HG03060 (cell line): ENCODE data around the gene COMP.

Experiments used
- ATAC-seq: cut with Tn5 transposase; IDR thresholded peaks from one replicate; pipeline ENCODE4 v1.9.1; 2021; ENCODE audit warnings: low read depth, moderate number of reproducible peaks; ENCODE audit not compliant: unreplicated experiment

COMP gene

DNA sequence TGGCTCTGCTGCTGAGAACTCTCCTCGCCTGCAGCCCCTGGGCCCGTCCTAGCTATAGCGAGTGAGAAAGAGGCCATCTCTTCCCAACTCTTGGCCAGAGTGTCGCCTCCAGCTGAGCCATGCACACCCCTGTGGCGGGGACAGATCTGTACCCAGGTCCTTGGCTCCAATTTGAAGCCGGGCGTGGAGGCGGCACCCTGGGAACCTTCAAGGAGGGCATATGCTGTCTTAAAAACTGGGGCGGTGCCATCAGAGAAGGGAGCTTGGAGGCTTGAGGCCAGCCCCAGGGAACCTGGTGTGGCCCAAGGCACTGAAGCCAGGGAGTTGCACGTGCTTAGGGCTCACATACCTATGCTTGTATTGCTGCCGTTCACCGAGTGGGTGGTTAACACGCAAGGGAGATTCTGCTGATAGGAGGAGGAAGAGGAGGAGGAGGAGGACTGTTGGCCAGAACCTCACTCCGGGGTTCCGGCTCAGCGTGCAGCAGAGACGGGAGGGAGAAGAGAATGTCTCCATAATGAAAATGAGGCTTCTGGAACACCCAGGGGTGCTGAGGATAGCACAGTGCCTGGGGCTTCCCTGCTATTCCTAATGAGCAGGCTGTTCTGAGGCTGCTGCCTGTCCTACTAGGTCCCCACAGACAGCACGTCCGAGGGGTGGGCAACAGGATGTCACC lies 40.7 kb downstream of the COMP start:
- ATAC-seq = no peak

- ATAC-seq = no peak
Measured at GRCh38 chr19:18749362-18750231, 41.5 kb downstream of the COMP start.

DNA sequence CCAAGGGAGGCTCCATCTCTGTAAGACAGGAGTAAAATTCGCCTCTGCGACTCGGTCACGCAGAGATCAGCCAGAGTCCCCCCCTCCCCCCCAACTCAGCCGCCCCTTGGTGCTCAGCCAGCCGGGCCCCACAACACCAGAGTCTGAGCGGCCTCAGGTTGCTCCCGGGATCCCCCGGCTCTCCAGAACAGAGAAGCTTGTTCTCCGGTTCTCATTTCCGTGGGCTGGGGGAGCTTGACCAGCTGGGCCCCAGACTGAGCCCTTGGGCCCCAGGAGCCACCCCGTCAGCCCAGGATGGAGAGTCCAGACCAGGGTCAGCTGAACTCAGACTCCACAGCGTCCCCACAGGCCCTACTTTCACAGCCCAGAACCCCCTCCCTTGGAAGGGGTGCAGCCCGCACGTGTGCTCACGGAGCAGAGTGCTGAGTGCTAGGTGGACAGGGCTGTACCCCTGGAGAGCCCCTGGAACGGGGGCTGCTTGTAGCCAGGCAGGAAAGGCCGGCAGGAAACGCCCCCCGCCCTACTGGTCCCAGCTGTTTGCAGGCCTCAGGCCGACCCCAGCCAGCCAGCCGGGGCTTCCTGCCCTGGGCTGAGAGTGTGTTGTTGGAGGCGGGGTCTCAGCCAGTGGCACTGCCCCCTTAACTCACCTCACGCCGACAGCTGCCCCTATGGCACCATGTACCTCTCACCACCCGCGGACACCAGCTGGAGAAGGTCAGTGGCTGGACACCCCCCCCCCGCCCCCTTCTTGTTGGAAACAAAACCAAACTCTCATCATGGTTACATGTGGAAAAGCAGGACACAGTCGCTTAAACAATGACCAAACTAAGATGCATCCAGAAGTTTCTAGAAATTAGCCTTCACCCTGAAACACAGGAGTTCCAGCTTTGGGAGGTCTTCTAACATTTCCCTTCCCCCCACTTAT lies 44.4 kb downstream of the COMP start:
- no peak for ATAC-seq

GRCh38 chr19:18745931-18746330 lies 45.2 kb downstream of the COMP start:
- ATAC-seq = no peak

DNA sequence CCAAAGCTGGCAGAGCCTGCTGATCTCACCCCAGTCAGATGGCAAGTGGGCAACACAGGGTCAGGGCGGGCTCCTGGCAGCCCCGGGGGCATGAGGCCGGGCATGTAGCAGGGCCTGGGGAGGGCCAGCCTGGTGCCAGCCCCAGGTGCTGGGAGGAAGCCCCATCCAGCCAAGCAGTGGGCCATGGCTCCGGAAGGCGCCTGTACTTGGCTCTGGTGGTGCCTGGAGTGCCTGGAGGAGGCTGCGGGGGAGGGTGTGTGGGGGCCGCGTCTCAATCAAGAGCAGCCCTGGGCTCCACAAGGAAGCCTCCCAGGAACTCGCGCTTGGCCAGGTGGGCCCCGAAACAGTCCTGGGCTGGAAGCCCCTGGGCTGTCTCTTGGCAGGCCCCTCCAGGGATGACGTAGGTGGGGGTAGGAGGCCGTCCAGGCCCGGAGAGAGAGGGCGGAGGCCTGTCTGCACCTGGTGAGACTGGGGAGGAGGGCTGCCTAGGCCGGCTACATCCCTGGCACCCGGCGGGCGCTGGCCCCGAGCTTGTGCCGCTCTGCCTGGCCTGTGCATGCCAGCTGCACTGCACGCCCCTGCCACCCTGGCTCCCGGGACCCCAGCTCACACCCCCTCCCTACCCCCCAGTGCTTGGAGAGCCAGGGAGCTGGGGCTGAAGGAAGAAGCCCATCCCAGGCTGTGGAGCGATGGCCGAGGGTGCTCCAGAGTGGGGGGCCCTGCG lies 45.9 kb downstream of the COMP start:
- ATAC-seq = no peak

DNA sequence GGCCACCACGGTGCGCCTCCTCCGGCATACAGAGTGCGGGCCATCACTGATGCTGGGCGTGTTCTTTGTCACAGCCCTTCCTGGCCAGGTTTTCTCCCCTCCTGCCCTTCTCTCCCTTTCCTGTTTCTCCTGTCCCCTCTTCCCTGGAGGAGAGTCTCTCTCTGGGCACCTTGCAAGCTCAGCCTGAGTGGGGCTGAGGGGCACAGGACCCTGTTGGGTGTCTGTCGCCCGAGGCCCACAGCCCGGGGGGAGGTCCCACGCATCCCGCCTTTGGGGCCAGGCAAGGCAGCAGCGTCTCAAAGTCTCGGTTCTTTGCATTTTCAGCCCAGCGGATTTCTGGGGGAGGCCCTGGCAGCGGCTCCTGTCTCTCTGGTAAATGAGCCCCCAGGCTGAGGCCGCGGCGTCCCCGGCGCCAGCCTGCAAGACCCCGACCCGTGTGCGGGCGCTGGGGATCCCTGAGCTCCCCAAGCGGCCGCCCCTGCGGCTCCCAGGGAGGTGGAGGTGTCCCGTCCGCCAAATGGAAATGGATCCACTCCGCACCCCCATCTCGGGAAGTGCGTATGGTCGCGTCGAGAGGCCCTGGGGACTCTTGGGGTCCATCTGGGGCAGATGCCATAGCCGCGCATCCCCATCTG lies 47.2 kb downstream of the COMP start:
- ATAC-seq = no peak

- no peak for ATAC-seq
Measured at GRCh38 chr19:18742838-18743783, 48.0 kb downstream of the COMP start.

DNA sequence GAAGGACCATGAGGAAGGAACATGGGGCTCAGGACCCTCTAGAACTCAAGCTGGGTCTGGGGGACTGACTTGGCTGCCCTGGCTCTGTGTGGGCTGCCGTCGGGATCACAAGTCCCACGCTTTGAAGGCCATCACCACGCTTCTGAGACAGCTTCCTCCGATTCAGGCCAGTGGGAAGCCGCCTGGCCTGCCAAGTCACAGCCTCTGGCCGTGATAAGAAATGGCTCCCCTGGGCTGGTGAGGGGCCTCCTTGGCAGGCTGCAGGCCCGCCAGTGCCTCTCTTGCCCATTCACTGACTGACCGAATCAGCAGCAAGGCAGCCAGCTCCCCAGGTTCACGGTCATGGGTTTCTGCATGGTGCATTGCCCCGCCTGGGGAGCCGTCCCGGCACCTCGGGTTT lies 48.8 kb downstream of the COMP start:
- no peak for ATAC-seq

- no peak for ATAC-seq
Measured at GRCh38 chr19:18741124-18742121, 49.7 kb downstream of the COMP start.

- no peak for ATAC-seq
Measured at GRCh38 chr19:18738961-18739690, 52.0 kb downstream of the COMP start.

GRCh38 chr19:18737954-18738351 lies 53.2 kb downstream of the COMP start:
- ATAC-seq = no peak

GRCh38 chr19:18737337-18737953 lies 53.7 kb downstream of the COMP start:
- no peak for ATAC-seq

GRCh38 chr19:18736415-18737336 lies 54.4 kb downstream of the COMP start:
- no peak for ATAC-seq

- no peak for ATAC-seq
Measured at GRCh38 chr19:18735752-18736151, 55.4 kb downstream of the COMP start.

- no peak for ATAC-seq
Measured at GRCh38 chr19:18735324-18735723, 55.8 kb downstream of the COMP start.
